ENCODE data around the gene ODAD4.

The ODAD4 gene

GRCh38 chr17:41901646-41902045, 28.8 kb upstream of the ODAD4 start:
- no peaks in the 10 kb centered on the region for H3K9me3 ChIP-seq (ENCODE audit: insufficient read depth, low read depth, low read length)
- no peaks in the 10 kb centered on the region for H3K4me1 ChIP-seq (ENCODE audit: insufficient read depth, low read length)
- H3K27me3 ChIP-seq (ENCODE audit: insufficient read depth, low read length), result no peaks in the 10 kb centered on the region
- no peak overlapping the region for H3K9ac ChIP-seq (ENCODE audit: low read depth, low read length)
- H3K36me3 ChIP-seq (ENCODE audit: insufficient read depth, low read length), result peaks cover 98% of the 10 kb centered on the region
- H3K4me3 ChIP-seq (ENCODE audit: low read length), result no peak overlapping the region
- 88% methylated on average over 11 of the region's 11 CpGs for WGBS
- no peak overlapping the region for H3K27ac ChIP-seq (ENCODE audit: low read depth, low read length)

- no peak overlapping the region for H3K4me3 ChIP-seq (ENCODE audit: low read length)
- H3K27ac ChIP-seq (ENCODE audit: low read depth, low read length), result no peak overlapping the region
- peaks cover 98% of the 10 kb centered on the region for H3K36me3 ChIP-seq (ENCODE audit: insufficient read depth, low read length)
- WGBS, result 94% methylated on average over 7 of the region's 7 CpGs
- no peak overlapping the region for H3K9ac ChIP-seq (ENCODE audit: low read depth, low read length)
- no peaks in the 10 kb centered on the region for H3K27me3 ChIP-seq (ENCODE audit: insufficient read depth, low read length)
- no peaks in the 10 kb centered on the region for H3K9me3 ChIP-seq (ENCODE audit: insufficient read depth, low read depth, low read length)
- H3K4me1 ChIP-seq (ENCODE audit: insufficient read depth, low read length), result no peaks in the 10 kb centered on the region
These were observed 26.1 kb upstream of the ODAD4 start for GRCh38 chr17:41904242-41904841.

- Histone ChIP-seq H3K4me3 (ENCODE audit: low read length) (no peak overlapping the region), H3K9me3 (ENCODE audit: insufficient read depth, low read depth, low read length) (no peaks in the 10 kb centered on the region)
- 94% methylated on average over 4 of the region's 4 CpGs for WGBS
These were observed 25.2 kb upstream of the ODAD4 start for GRCh38 chr17:41905172-41905571.

GRCh38 chr17:41906465-41907184, 23.8 kb upstream of the ODAD4 start:
- Histone ChIP-seq H3K27me3 (ENCODE audit: insufficient read depth, low read length) (no peaks in the 10 kb centered on the region), H3K9me3 (ENCODE audit: insufficient read depth, low read depth, low read length) (no peaks in the 10 kb centered on the region), H3K36me3 (ENCODE audit: insufficient read depth, low read length) (peaks cover 98% of the 10 kb centered on the region), H3K4me1 (ENCODE audit: insufficient read depth, low read length) (no peaks in the 10 kb centered on the region), H3K4me3 (ENCODE audit: low read length) (no peak overlapping the region), H3K27ac (ENCODE audit: low read depth, low read length) (no peak overlapping the region), H3K9ac (ENCODE audit: low read depth, low read length) (no peak overlapping the region)
- 94% methylated on average over 15 of the region's 15 CpGs for WGBS

More at GRCh38 chr17:41905172-41905571, 25.2 kb upstream of the ODAD4 start:
- no peak overlapping the region for H3K27ac ChIP-seq (ENCODE audit: low read depth, low read length)
- peaks cover 98% of the 10 kb centered on the region for H3K36me3 ChIP-seq (ENCODE audit: insufficient read depth, low read length)
- no peak overlapping the region for H3K9ac ChIP-seq (ENCODE audit: low read depth, low read length)
- H3K4me1 ChIP-seq (ENCODE audit: insufficient read depth, low read length), result no peaks in the 10 kb centered on the region
- no peaks in the 10 kb centered on the region for H3K27me3 ChIP-seq (ENCODE audit: insufficient read depth, low read length)

- Histone ChIP-seq H3K27ac (ENCODE audit: low read depth, low read length) (no peak overlapping the region), H3K36me3 (ENCODE audit: insufficient read depth, low read length) (peaks cover 98% of the 10 kb centered on the region), H3K27me3 (ENCODE audit: insufficient read depth, low read length) (no peaks in the 10 kb centered on the region), H3K4me1 (ENCODE audit: insufficient read depth, low read length) (no peaks in the 10 kb centered on the region), H3K9me3 (ENCODE audit: insufficient read depth, low read depth, low read length) (no peaks in the 10 kb centered on the region), H3K4me3 (ENCODE audit: low read length) (no peak overlapping the region), H3K9ac (ENCODE audit: low read depth, low read length) (no peak overlapping the region)
- 85% methylated on average over 8 of the region's 8 CpGs for WGBS
These were observed 23.2 kb upstream of the ODAD4 start for GRCh38 chr17:41907185-41907556.

- no peak overlapping the region for H3K9ac ChIP-seq (ENCODE audit: low read depth, low read length)
- peaks cover 98% of the 10 kb centered on the region for H3K36me3 ChIP-seq (ENCODE audit: insufficient read depth, low read length)
- no peaks in the 10 kb centered on the region for H3K9me3 ChIP-seq (ENCODE audit: insufficient read depth, low read depth, low read length)
- no peaks in the 10 kb centered on the region for H3K27me3 ChIP-seq (ENCODE audit: insufficient read depth, low read length)
- H3K27ac ChIP-seq (ENCODE audit: low read depth, low read length), result no peak overlapping the region
- H3K4me3 ChIP-seq (ENCODE audit: low read length), result no peak overlapping the region
- WGBS, result 94% methylated on average over 14 of the region's 14 CpGs
- H3K4me1 ChIP-seq (ENCODE audit: insufficient read depth, low read length), result no peaks in the 10 kb centered on the region
These were observed 22.5 kb upstream of the ODAD4 start for GRCh38 chr17:41907633-41908539.

- Histone ChIP-seq H3K9me3 (ENCODE audit: insufficient read depth, low read depth, low read length) (no peaks in the 10 kb centered on the region), H3K9ac (ENCODE audit: low read depth, low read length) (no peak overlapping the region), H3K27ac (ENCODE audit: low read depth, low read length) (no peak overlapping the region), H3K4me3 (ENCODE audit: low read length) (no peak overlapping the region), H3K4me1 (ENCODE audit: insufficient read depth, low read length) (no peaks in the 10 kb centered on the region), H3K36me3 (ENCODE audit: insufficient read depth, low read length) (peaks cover 100% of the 10 kb centered on the region), H3K27me3 (ENCODE audit: insufficient read depth, low read length) (no peaks in the 10 kb centered on the region)
- 95% methylated on average over 13 of the region's 13 CpGs for WGBS
These were observed 21.3 kb upstream of the ODAD4 start for GRCh38 chr17:41909088-41909487.

GRCh38 chr17:41910701-41911391, 19.6 kb upstream of the ODAD4 start:
- Histone ChIP-seq H3K36me3 (ENCODE audit: insufficient read depth, low read length) (peaks cover 91% of the 10 kb centered on the region), H3K4me1 (ENCODE audit: insufficient read depth, low read length) (peaks cover 16% of the 10 kb centered on the region), H3K27ac (ENCODE audit: low read depth, low read length) (no peak overlapping the region)

GRCh38 chr17:41912925-41913324, 17.5 kb upstream of the ODAD4 start:
- no peak overlapping the region for H3K27ac ChIP-seq (ENCODE audit: low read depth, low read length)
- no peak overlapping the region for H3K4me3 ChIP-seq (ENCODE audit: low read length)
- H3K36me3 ChIP-seq (ENCODE audit: insufficient read depth, low read length), result peaks cover 72% of the 10 kb centered on the region
- no peaks in the 10 kb centered on the region for H3K27me3 ChIP-seq (ENCODE audit: insufficient read depth, low read length)
- H3K9me3 ChIP-seq (ENCODE audit: insufficient read depth, low read depth, low read length), result no peaks in the 10 kb centered on the region
- peaks cover 32% of the 10 kb centered on the region for H3K4me1 ChIP-seq (ENCODE audit: insufficient read depth, low read length)
- WGBS, result 97% methylated on average over 1 of the region's 1 CpG
- no peak overlapping the region for H3K9ac ChIP-seq (ENCODE audit: low read depth, low read length)

More at GRCh38 chr17:41910701-41911391, 19.6 kb upstream of the ODAD4 start:
- WGBS, result 96% methylated on average over 13 of the region's 13 CpGs
- no peak overlapping the region for H3K4me3 ChIP-seq (ENCODE audit: low read length)
- H3K27me3 ChIP-seq (ENCODE audit: insufficient read depth, low read length), result no peaks in the 10 kb centered on the region
- H3K9ac ChIP-seq (ENCODE audit: low read depth, low read length), result no peak overlapping the region
- no peaks in the 10 kb centered on the region for H3K9me3 ChIP-seq (ENCODE audit: insufficient read depth, low read depth, low read length)

GRCh38 chr17:41913798-41914197, 16.6 kb upstream of the ODAD4 start:
- no peak overlapping the region for H3K9ac ChIP-seq (ENCODE audit: low read depth, low read length)
- no peak overlapping the region for H3K4me3 ChIP-seq (ENCODE audit: low read length)
- H3K27me3 ChIP-seq (ENCODE audit: insufficient read depth, low read length), result no peaks in the 10 kb centered on the region
- WGBS, result 80% methylated on average over 4 of the region's 4 CpGs
- H3K4me1 ChIP-seq (ENCODE audit: insufficient read depth, low read length), result peaks cover 32% of the 10 kb centered on the region
- no peak overlapping the region for H3K27ac ChIP-seq (ENCODE audit: low read depth, low read length)
- H3K9me3 ChIP-seq (ENCODE audit: insufficient read depth, low read depth, low read length), result no peaks in the 10 kb centered on the region
- peaks cover 63% of the 10 kb centered on the region for H3K36me3 ChIP-seq (ENCODE audit: insufficient read depth, low read length)
